HEK293 (cell line): ENCODE data around the gene CCDC124.

ENCODE experiments used
- CTCF ChIA-PET: fragments of 350-600 bp; formaldehyde crosslinking; extraction: SDS; loops from one replicate; lab custom pipeline; 2021; ENCODE audit warnings: antibody characterized with exemption; lab: Yijun Ruan, JAX
- POLR2A ChIA-PET: fragments of 300-600 bp; formaldehyde crosslinking; extraction: SDS; loops from one replicate; lab custom pipeline; 2020; ENCODE audit warnings: antibody characterized with exemption, inconsistent platforms; lab: Yijun Ruan, JAX
- H3K27ac ChIP-seq: fragments of 200-500 bp; sonication (Bioruptor generic); 2 replicates; pipeline ENCODE4 v1.5.1; 2014; ENCODE audit warnings: low read depth, low read length, control low read depth, inconsistent platforms; ENCODE audit errors: extremely low read depth
- H3K36me3 ChIP-seq, 2 experiments: fragments of 200-500 bp in 1 of 2; sonication (Bioruptor generic) in 1 of 2; 1 replicate in 1 of 2; 2 replicates in 1 of 2; pipeline ENCODE4 v1.5.1; 2014 to 2017; ENCODE audit warnings: inconsistent platforms in 2 of 2, low read length in 2 of 2; ENCODE audit not compliant: control insufficient read depth in 2 of 2, insufficient read depth in 1 of 2
- H3K4me1 ChIP-seq: fragments of 200-500 bp; sonication (Bioruptor generic); 2 replicates; pipeline ENCODE4 v1.5.1; 2014; ENCODE audit warnings: mild to moderate bottlenecking, low read length, inconsistent platforms; ENCODE audit not compliant: control insufficient read depth, insufficient read depth
- H3K4me3 ChIP-seq: 2 replicates; pipeline ENCODE4 v1.5.1; 2011; ENCODE audit warnings: low read depth, mild to moderate bottlenecking, control low read depth, low read length, moderate library complexity
- H3K9me3 ChIP-seq: fragments of 200-500 bp; sonication (Bioruptor generic); 2 replicates; pipeline ENCODE4 v1.5.1; 2014; ENCODE audit warnings: low read depth, low read length, inconsistent platforms; ENCODE audit not compliant: control insufficient read depth, insufficient read depth
- BCL6B ChIP-seq: fragments of 450-650 bp; formaldehyde crosslinking; IDR thresholded peaks from 2 replicates; pipeline ENCODE4 v1.5.1; 2017; ENCODE audit warnings: missing biosample characterization, missing genetic modification characterization
- CTCF ChIP-seq: fragments of 450-650 bp; formaldehyde crosslinking; IDR thresholded peaks from 2 replicates; pipeline ENCODE4 v1.5.1; 2016; ENCODE audit warnings: missing biosample characterization, missing genetic modification characterization
- GLI2 ChIP-seq: fragments of 450-650 bp; formaldehyde crosslinking; IDR thresholded peaks from 2 replicates; pipeline ENCODE4; 2017; ENCODE audit warnings: missing biosample characterization, missing genetic modification characterization, low read depth, borderline replicate concordance
- GLIS1 ChIP-seq: fragments of 450-650 bp; formaldehyde crosslinking; IDR thresholded peaks from 2 replicates; pipeline ENCODE4 v1.5.1; 2016; ENCODE audit warnings: missing biosample characterization, missing genetic modification characterization
- GLIS2 ChIP-seq: fragments of 450-650 bp; formaldehyde crosslinking; IDR thresholded peaks from 2 replicates; pipeline ENCODE4 v1.5.1; 2016; ENCODE audit warnings: missing biosample characterization, missing genetic modification characterization
- HOXA7 ChIP-seq: sonication (generic); formaldehyde crosslinking; IDR thresholded peaks from 2 replicates; pipeline ENCODE4 v1.8.1; 2022; ENCODE audit warnings: missing genetic modification reagents, borderline replicate concordance
- KLF8 ChIP-seq: fragments of 450-650 bp; formaldehyde crosslinking; IDR thresholded peaks from 2 replicates; pipeline ENCODE4 v1.5.1; 2016; ENCODE audit warnings: missing biosample characterization, missing genetic modification characterization
- MEIS1 ChIP-seq: sonication (generic); formaldehyde crosslinking; IDR thresholded peaks from 2 replicates; pipeline ENCODE4 v1.8.1; 2022; ENCODE audit warnings: missing genetic modification reagents, mild to moderate bottlenecking, borderline replicate concordance
- PRDM6 ChIP-seq: fragments of 450-650 bp; formaldehyde crosslinking; IDR thresholded peaks from 2 replicates; pipeline ENCODE4 v1.5.1; 2017; ENCODE audit warnings: missing biosample characterization, missing genetic modification characterization
- YY1 ChIP-seq: fragments of 450-650 bp; formaldehyde crosslinking; IDR thresholded peaks from 2 replicates; pipeline ENCODE4 v1.5.1; 2018; ENCODE audit warnings: missing biosample characterization, missing genetic modification characterization
- ZBTB26 ChIP-seq: fragments of 450-650 bp; formaldehyde crosslinking; optimal IDR thresholded peaks from 2 replicates; pipeline ENCODE3; 2016; ENCODE audit warnings: missing biosample characterization, mild to moderate bottlenecking, missing genetic modification characterization
- ZBTB8A ChIP-seq: fragments of 450-650 bp; formaldehyde crosslinking; IDR thresholded peaks from 2 replicates; pipeline ENCODE4 v1.5.1; 2016; ENCODE audit warnings: missing biosample characterization, missing genetic modification characterization
- ZNF202 ChIP-seq: fragments of 450-650 bp; formaldehyde crosslinking; IDR thresholded peaks from 2 replicates; pipeline ENCODE4 v1.5.1; 2016; ENCODE audit warnings: missing biosample characterization, missing genetic modification characterization, borderline replicate concordance
- ZNF350 ChIP-seq: fragments of 450-650 bp; formaldehyde crosslinking; IDR thresholded peaks from 2 replicates; pipeline ENCODE4 v1.5.0; 2017; ENCODE audit warnings: missing biosample characterization, mild to moderate bottlenecking, missing genetic modification characterization
- ZNF426 ChIP-seq: fragments of 450-650 bp; formaldehyde crosslinking; IDR thresholded peaks from 2 replicates; pipeline ENCODE4 v1.5.1; 2017; ENCODE audit warnings: missing biosample characterization, missing genetic modification characterization, mild to moderate bottlenecking, inconsistent platforms, moderate library complexity
- ZNF521 ChIP-seq: fragments of 450-650 bp; formaldehyde crosslinking; IDR thresholded peaks from 2 replicates; pipeline ENCODE4 v1.5.1; 2017; ENCODE audit warnings: missing biosample characterization, mild to moderate bottlenecking, missing genetic modification characterization
- ZNF530 ChIP-seq: fragments of 450-650 bp; formaldehyde crosslinking; IDR thresholded peaks from 2 replicates; pipeline ENCODE4 v1.5.1; 2016; ENCODE audit warnings: low read depth, missing biosample characterization, missing genetic modification characterization
- ZNF596 ChIP-seq: fragments of 450-650 bp; IDR thresholded peaks from 2 replicates; pipeline ENCODE4 v1.5.0; 2018; ENCODE audit warnings: missing biosample characterization, mild to moderate bottlenecking, missing genetic modification characterization, moderate library complexity
- ZNF629 ChIP-seq: fragments of 450-650 bp; formaldehyde crosslinking; IDR thresholded peaks from 2 replicates; pipeline ENCODE4 v1.5.1; 2017; ENCODE audit warnings: missing biosample characterization, missing genetic modification characterization
- ZNF747 ChIP-seq: fragments of 450-650 bp; formaldehyde crosslinking; IDR thresholded peaks from 2 replicates; pipeline ENCODE4 v1.5.1; 2016; ENCODE audit warnings: missing biosample characterization, missing genetic modification characterization
- ZNF76 ChIP-seq: fragments of 450-650 bp; formaldehyde crosslinking; IDR thresholded peaks from 2 replicates; pipeline ENCODE4; 2016; ENCODE audit warnings: low read depth, missing biosample characterization, missing genetic modification characterization, borderline replicate concordance
- ZNF776 ChIP-seq: fragments of 450-650 bp; formaldehyde crosslinking; IDR thresholded peaks from 2 replicates; pipeline ENCODE4 v1.5.0; 2017; ENCODE audit warnings: missing biosample characterization, missing genetic modification characterization, borderline replicate concordance
- ZNF777 ChIP-seq: fragments of 450-650 bp; formaldehyde crosslinking; IDR thresholded peaks from 2 replicates; pipeline ENCODE4 v1.5.1; 2017; ENCODE audit warnings: missing biosample characterization, missing genetic modification characterization, borderline replicate concordance
- ZNF837 ChIP-seq: fragments of 450-650 bp; formaldehyde crosslinking; IDR thresholded peaks from 2 replicates; pipeline ENCODE4 v1.5.1; 2016; ENCODE audit warnings: missing biosample characterization, missing genetic modification characterization
- ZSCAN30 ChIP-seq: fragments of 450-650 bp; IDR thresholded peaks from 2 replicates; pipeline ENCODE4 v1.5.1; 2018; ENCODE audit warnings: missing biosample characterization, mild to moderate bottlenecking, missing genetic modification characterization, moderate library complexity
- TF ChIP-seq, protein P1 (sequence below): fragments of 450-650 bp; formaldehyde crosslinking; IDR thresholded peaks from 2 replicates; pipeline ENCODE4 v1.5.1; 2016; ENCODE audit warnings: missing biosample characterization, missing genetic modification characterization
- TF ChIP-seq, protein P2 (sequence below): fragments of 450-650 bp; formaldehyde crosslinking; IDR thresholded peaks from 2 replicates; pipeline ENCODE4 v1.5.1; 2016; ENCODE audit warnings: missing biosample characterization, missing genetic modification characterization

The CCDC124 gene

GRCh38 chr19:17948514-17948900 lies 15.7 kb downstream of the CCDC124 start:
- POLR2A ChIA-PET: interaction anchor here (0.5 to 2.2 kb wide), 4 partner anchors 39 to 461 kb away, joined by 3 to 5 read pairs (median 4); no protein-coding TSS in a partner anchor
- Histone ChIP-seq H3K36me3 (peaks cover 0 to 13% of the 10 kb centered on the region in 2 experiments; a peak in 1 of 3 replicates), H3K9me3 (no peaks in the 10 kb centered on the region), H3K4me1 (peaks cover 6% of the 10 kb centered on the region; the same call in 1 of the 2 replicates), H3K27ac (no peak overlapping the region), H3K4me3 (peak overlapping the region; percentile 43)
- TF ChIP-seq ZNF596 (tag by site-specific recombination) (no peak), ZNF76 (peak; percentile 25; the same call in 1 of the 2 replicates), GLI2 (no peak), ZNF426 (tag by site-specific recombination) (no peak), ZBTB26 (peak; percentile 4), BCL6B (tag by site-specific recombination) (no peak), ZNF837 (tag by site-specific recombination) (no peak), GLIS2 (tag by site-specific recombination) (0 out of 2 replicates have a peak, but pooled peaks have one; percentile 36), ZNF350 (tag by site-specific recombination) (no peak), ZBTB8A (tag by site-specific recombination) (no peak), ZNF776 (no peak), YY1 (tag by site-specific recombination) (no peak), HOXA7 (CRISPR knock-in tag) (no peak), ZNF747 (tag by site-specific recombination) (no peak), GLIS1 (tag by site-specific recombination) (no peak), ZSCAN30 (tag by site-specific recombination) (no peak), ZNF777 (tag by site-specific recombination) (no peak), PRDM6 (tag by site-specific recombination) (no peak), ZNF530 (tag by site-specific recombination) (no peak), MEIS1 (CRISPR knock-in tag) (no peak), ZNF521 (tag by site-specific recombination) (no peak), ZNF629 (tag by site-specific recombination) (no peak), CTCF (tag by site-specific recombination) (no peak), ZNF202 (tag by site-specific recombination) (no peak), KLF8 (no peak)
- TF ChIP-seq, protein P1, sequence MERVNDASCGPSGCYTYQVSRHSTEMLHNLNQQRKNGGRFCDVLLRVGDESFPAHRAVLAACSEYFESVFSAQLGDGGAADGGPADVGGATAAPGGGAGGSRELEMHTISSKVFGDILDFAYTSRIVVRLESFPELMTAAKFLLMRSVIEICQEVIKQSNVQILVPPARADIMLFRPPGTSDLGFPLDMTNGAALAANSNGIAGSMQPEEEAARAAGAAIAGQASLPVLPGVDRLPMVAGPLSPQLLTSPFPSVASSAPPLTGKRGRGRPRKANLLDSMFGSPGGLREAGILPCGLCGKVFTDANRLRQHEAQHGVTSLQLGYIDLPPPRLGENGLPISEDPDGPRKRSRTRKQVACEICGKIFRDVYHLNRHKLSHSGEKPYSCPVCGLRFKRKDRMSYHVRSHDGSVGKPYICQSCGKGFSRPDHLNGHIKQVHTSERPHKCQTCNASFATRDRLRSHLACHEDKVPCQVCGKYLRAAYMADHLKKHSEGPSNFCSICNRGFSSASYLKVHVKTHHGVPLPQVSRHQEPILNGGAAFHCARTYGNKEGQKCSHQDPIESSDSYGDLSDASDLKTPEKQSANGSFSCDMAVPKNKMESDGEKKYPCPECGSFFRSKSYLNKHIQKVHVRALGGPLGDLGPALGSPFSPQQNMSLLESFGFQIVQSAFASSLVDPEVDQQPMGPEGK (tag by site-specific recombination): peak; percentile 79
- TF ChIP-seq, protein P2, sequence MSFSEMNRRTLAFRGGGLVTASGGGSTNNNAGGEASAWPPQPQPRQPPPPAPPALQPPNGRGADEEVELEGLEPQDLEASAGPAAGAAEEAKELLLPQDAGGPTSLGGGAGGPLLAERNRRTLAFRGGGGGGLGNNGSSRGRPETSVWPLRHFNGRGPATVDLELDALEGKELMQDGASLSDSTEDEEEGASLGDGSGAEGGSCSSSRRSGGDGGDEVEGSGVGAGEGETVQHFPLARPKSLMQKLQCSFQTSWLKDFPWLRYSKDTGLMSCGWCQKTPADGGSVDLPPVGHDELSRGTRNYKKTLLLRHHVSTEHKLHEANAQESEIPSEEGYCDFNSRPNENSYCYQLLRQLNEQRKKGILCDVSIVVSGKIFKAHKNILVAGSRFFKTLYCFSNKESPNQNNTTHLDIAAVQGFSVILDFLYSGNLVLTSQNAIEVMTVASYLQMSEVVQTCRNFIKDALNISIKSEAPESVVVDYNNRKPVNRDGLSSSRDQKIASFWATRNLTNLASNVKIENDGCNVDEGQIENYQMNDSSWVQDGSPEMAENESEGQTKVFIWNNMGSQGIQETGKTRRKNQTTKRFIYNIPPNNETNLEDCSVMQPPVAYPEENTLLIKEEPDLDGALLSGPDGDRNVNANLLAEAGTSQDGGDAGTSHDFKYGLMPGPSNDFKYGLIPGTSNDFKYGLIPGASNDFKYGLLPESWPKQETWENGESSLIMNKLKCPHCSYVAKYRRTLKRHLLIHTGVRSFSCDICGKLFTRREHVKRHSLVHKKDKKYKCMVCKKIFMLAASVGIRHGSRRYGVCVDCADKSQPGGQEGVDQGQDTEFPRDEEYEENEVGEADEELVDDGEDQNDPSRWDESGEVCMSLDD (tag by site-specific recombination): peak; percentile 74
- CTCF ChIA-PET: interaction anchor here (0.7 to 9.4 kb wide), 2 partner anchors 49 to 304 kb away, joined by 3 to 92 read pairs; no protein-coding TSS in a partner anchor
